Neural progenitor cell (in vitro differentiated cells): ENCODE results near the gene ADCY5.

ENCODE experiments used
- EZH2 ChIP-seq: fragments of 200-600 bp; sonication (generic); IDR thresholded peaks from 2 replicates; pipeline ENCODE4 v1.6.1; 2017; ENCODE audit warnings: antibody characterized with exemption, mild to moderate bottlenecking, moderate library complexity
- TF ChIP-seq, protein P1 (sequence below): fragments of 200-600 bp; sonication (generic); IDR thresholded peaks from 2 replicates; pipeline ENCODE4 v1.5.1; 2017; ENCODE audit warnings: antibody characterized with exemption, mild to moderate bottlenecking

DNA sequence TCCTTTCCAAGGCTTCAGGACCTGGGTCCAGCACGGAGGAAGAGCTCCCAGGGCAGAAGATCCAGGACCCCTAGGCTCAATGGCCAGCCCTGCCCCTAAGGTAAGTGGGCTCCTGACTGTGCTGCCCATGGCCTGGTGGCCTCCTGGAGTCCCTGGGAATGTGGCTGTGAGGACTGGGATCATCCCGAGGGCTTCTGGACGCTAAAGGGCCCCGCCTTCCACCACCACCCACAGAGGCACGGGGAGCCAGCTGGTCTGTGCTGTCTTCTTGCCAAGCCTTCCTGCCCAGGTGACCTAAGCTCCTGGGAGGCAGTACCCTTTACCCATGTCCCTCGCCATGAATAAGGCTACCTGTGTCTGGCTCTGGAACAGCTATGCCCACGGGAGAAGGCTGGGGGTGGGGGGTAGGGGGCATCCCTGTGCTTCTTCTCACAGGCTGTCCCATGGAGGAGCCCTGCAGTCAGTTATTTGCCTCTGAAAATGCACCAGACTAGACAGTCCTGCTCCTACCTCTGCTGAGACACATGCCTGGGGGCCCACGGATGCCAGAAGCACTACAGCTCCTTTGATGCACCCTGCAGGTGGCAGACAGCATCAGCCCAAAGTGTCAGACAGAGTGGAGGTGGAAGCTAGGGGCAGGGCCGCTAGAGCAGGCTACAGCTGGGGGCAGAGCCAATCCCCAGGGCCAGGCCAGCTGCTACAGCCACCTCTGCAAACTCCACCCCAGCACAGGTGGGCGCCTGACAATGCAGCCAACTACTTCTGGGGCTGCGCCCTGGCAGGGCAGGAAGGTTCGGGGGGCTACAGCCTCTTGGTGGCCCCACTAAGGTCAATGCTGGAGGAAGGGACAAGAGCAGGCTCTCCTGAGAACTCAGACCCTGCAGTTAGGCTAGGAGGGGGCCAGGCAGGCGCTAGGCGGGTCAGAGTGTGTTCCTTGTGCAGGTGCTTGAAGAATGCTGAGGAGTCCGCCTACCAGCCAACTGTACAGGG lies 156.3 kb downstream of the ADCY5 start:
- TF ChIP-seq EZH2 = no peak
- TF ChIP-seq, protein P1, sequence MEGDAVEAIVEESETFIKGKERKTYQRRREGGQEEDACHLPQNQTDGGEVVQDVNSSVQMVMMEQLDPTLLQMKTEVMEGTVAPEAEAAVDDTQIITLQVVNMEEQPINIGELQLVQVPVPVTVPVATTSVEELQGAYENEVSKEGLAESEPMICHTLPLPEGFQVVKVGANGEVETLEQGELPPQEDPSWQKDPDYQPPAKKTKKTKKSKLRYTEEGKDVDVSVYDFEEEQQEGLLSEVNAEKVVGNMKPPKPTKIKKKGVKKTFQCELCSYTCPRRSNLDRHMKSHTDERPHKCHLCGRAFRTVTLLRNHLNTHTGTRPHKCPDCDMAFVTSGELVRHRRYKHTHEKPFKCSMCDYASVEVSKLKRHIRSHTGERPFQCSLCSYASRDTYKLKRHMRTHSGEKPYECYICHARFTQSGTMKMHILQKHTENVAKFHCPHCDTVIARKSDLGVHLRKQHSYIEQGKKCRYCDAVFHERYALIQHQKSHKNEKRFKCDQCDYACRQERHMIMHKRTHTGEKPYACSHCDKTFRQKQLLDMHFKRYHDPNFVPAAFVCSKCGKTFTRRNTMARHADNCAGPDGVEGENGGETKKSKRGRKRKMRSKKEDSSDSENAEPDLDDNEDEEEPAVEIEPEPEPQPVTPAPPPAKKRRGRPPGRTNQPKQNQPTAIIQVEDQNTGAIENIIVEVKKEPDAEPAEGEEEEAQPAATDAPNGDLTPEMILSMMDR = no peak
